Ascending aorta (tissue), 2 donors: ENCODE results near the gene LRRC37A3. TPM values are rescaled to one million over a fixed set of nuclear protein-coding genes. Genes with fewer than 3 reads are reported as not detected.
"Not testable (repeated sequence)": the region's sequence is repeated elsewhere in the genome, so short reads cannot be mapped to it uniquely, and the experiment has no call there.

Experiments
- DNase-seq, 2 donors: peaks; one replicate each; pipeline ENCODE4 v3.0.0-alpha.2; 2019; ENCODE audit warnings: low spot score in 2 of 2
- H3K27ac ChIP-seq, 2 donors: fragments of 200-600 bp; sonication (generic); one replicate each; pipeline ENCODE4 v1.5.1; 2016 to 2017; ENCODE audit warnings: mild to moderate bottlenecking in 1 of 2
- H3K27me3 ChIP-seq: fragments of 200-600 bp; sonication (generic); one replicate; pipeline ENCODE4 v1.5.1; 2017
- H3K36me3 ChIP-seq, 2 donors: fragments of 200-600 bp; sonication (generic); one replicate each; pipeline ENCODE4 v1.5.1; 2016
- H3K4me1 ChIP-seq, 2 donors: fragments of 200-600 bp; sonication (generic); one replicate each; pipeline ENCODE4 v1.5.1; 2016 to 2017; ENCODE audit warnings: mild to moderate bottlenecking in 1 of 2
- H3K4me3 ChIP-seq, 2 donors: fragments of 200-600 bp; sonication (generic); one replicate each; pipeline ENCODE4 v1.5.1; 2016 to 2017; ENCODE audit warnings: mild to moderate bottlenecking in 1 of 2
- H3K9me3 ChIP-seq, 2 donors: fragments of 200-600 bp; sonication (generic); one replicate each; pipeline ENCODE4 v1.5.1; 2016
- intact Hi-C: fragments of 100-400 bp; cut with DNase I; formaldehyde crosslinking; loops from one replicate; pipeline ENCODE4 v1.15.1; 2023
- total RNA-seq: library from RNA; depleted of rRNA; stranded (reverse); fragments of >200 nt; gene quantifications from one replicate; pipeline ENCODE4 v1.1.0, GENCODE V29; 2016
- TF ChIP-seq, protein P1 (sequence below), 3 experiments: fragments of 200-600 bp in 2 of 3; fragments of 450-650 bp in 1 of 3; sonication (generic) in 2 of 3; IDR thresholded peaks; one replicate each; pipeline ENCODE4 v1.5.1; 2016 to 2019; ENCODE audit warnings: antibody characterized with exemption in 3 of 3, mild to moderate bottlenecking in 1 of 3, moderate library complexity in 1 of 3

LRRC37A3 gene
- total RNA-seq, 1 donor from 2014 or later = 4.3 TPM

DNA sequence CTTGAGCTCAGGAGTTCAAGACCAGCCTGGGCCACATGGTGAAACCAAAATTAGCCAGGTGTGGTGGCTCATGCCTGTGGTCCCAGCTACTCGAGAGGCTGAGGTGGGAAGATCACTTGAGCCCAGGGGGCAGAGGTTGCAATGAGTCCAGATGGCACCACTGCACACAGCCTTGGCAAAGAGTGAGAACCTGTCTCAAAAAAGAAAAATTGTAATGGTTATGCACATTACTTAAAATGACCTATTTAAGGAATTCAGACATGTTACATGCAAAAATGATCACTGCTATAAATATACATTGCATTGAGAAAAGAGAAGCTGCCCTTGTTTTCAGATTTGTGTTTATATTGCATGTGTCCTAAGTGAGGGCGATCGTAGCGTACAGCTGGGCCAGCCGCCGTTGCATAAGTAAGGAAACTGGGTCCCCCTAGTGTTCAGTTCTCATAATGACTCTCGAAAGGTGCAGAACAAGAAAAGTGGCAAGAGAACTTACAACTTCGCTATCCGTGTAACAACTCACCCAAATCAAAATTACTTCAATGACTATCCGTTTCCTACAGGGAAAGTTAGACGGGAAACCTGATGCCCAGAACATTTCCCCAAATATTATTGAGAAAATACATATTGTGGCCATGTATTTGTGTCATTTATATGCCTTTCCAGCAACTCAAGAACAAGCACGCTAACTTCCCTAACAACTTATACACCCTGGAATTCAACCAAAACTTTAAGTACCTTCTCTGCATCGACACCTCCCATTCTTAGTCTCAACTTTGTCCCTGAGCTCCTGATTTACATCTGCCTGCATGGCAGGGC is 42.5 kb upstream of the LRRC37A3 start:
- Histone ChIP-seq H3K4me3 (peak overlapping the region in 1 of 2 donors; percentile 37), H3K27ac (peak overlapping the region in 1 of 2 donors; percentile 35)
- not testable (repeated sequence) for H3K4me1 ChIP-seq, H3K27me3 ChIP-seq, H3K36me3 ChIP-seq, H3K9me3 ChIP-seq
- DNase-seq = peak in 1 of 2 donors; percentile 81
- TF ChIP-seq, protein P1, sequence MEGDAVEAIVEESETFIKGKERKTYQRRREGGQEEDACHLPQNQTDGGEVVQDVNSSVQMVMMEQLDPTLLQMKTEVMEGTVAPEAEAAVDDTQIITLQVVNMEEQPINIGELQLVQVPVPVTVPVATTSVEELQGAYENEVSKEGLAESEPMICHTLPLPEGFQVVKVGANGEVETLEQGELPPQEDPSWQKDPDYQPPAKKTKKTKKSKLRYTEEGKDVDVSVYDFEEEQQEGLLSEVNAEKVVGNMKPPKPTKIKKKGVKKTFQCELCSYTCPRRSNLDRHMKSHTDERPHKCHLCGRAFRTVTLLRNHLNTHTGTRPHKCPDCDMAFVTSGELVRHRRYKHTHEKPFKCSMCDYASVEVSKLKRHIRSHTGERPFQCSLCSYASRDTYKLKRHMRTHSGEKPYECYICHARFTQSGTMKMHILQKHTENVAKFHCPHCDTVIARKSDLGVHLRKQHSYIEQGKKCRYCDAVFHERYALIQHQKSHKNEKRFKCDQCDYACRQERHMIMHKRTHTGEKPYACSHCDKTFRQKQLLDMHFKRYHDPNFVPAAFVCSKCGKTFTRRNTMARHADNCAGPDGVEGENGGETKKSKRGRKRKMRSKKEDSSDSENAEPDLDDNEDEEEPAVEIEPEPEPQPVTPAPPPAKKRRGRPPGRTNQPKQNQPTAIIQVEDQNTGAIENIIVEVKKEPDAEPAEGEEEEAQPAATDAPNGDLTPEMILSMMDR (IDR thresholded peaks at IDR 0.05) = peak in 2 of 3 experiments; percentile 69 to 71
- intact Hi-C loops = loop anchor here (5.0 to 10.0 kb wide), 2 partner anchors 39 to 1343 kb away; partner anchors contain the start of gene PRKCA

DNA sequence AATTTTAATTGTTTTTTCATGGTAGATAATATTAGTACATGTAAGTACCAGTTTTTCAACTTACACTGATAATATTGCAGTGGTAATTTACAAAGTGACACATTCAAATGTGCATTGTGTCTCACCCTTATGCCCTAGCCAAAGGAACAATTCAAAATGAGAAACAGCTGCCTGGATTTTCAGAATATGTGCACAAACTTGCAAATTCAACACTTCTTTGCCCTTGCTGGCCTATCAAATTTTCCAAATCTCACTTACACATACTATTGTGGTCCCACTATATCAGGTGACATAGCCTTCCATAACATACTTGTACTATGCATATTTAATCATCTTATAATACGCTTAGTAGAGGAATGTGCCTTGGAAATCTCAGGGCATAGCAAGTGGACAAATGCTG is 32.6 kb upstream of the LRRC37A3 start:
- TF ChIP-seq, protein P1 (IDR thresholded peaks at IDR 0.05) = no peak
- no peaks in the 10 kb centered on the region for H3K27me3 ChIP-seq
- H3K9me3 ChIP-seq = no peaks in the 10 kb centered on the region
- H3K27ac ChIP-seq = no peak overlapping the region
- intact Hi-C loops = no loop called here
- no peak overlapping the region for H3K4me3 ChIP-seq
- no peaks in the 10 kb centered on the region for H3K4me1 ChIP-seq
- H3K36me3 ChIP-seq = no peaks in the 10 kb centered on the region
- DNase-seq = no peak

DNA sequence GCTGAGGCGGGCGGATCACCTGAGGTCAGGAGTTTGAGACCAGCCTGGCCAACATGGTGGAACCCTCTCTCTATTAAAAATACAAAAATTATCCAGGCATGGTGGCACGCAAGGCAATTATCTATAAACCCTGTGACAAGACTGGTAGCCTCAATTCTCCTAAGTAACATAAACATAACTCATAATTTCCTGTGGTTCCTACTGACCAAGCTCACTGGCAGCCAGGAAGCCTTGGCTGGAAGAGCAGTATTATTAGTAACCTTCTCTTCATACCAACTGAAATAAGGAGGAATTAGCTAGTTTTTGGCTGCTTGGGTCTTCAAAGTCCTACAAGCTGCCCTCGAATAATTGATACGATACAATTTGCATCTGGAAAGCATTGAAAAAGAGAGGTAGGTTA is 31.6 kb upstream of the LRRC37A3 start:
- intact Hi-C loops = no loop called here

DNA sequence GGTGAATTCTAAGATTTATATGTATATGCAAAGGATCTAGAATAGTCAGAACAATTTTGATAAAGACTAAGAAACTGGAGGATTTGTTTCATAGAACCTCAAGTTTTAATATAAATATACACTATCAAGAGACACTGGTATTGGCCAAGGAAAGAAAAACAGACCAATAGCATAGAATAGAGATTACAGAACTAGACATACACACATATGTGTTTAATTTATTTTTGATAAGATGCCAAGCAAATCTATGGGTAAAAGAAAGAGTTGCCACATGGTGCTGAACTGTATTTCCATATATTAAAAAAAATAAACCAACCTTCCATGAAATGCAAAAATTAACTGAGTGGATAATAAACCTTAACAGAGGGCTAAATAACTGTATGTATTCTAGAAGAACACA is 27.9 kb upstream of the LRRC37A3 start:
- H3K27ac ChIP-seq = no peak overlapping the region
- no peaks in the 10 kb centered on the region for H3K9me3 ChIP-seq
- no peak for DNase-seq
- intact Hi-C loops = no loop called here
- H3K4me3 ChIP-seq = no peak overlapping the region
- no peaks in the 10 kb centered on the region for H3K4me1 ChIP-seq
- no peaks in the 10 kb centered on the region for H3K36me3 ChIP-seq
- no peaks in the 10 kb centered on the region for H3K27me3 ChIP-seq
- TF ChIP-seq, protein P1 (IDR thresholded peaks at IDR 0.05) = no peak

More for the DNA sequence above, 31.6 kb upstream of the LRRC37A3 start:
- H3K4me1 ChIP-seq = no peaks in the 10 kb centered on the region
- H3K9me3 ChIP-seq = no peaks in the 10 kb centered on the region
- H3K27me3 ChIP-seq = no peaks in the 10 kb centered on the region
- H3K36me3 ChIP-seq = no peaks in the 10 kb centered on the region
- no peak for DNase-seq
- H3K4me3 ChIP-seq = no peak overlapping the region
- TF ChIP-seq, protein P1 (IDR thresholded peaks at IDR 0.05) = no peak
- no peak overlapping the region for H3K27ac ChIP-seq

DNA sequence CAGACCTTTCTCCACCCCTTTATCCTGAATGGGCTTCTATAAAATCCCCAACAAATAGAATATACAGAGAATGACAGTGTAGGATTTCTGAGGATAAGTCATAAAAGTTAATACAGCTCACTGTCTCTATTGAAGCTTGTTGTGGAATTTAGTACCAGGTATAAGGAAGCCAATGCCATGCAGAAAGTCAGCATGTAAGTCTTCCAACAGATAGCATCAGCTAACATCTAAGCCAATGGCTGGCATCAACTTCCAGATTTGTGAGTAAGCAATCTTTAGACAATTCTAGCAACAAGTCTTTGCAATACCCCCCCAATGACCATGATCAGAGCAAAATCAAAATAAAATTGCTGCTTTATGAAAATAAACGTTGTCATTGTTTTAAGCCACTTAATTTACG is 22.5 kb upstream of the LRRC37A3 start:
- intact Hi-C loops = no loop called here
- Histone ChIP-seq H3K4me3 (no peak overlapping the region), H3K9me3 (no peaks in the 10 kb centered on the region), H3K36me3 (no peaks in the 10 kb centered on the region), H3K4me1 (no peaks in the 10 kb centered on the region), H3K27ac (no peak overlapping the region), H3K27me3 (no peaks in the 10 kb centered on the region)
- TF ChIP-seq, protein P1 (IDR thresholded peaks at IDR 0.05) = no peak
- no peak for DNase-seq
